IMR-90 (cell line): ENCODE measurements around the gene GDPD1. TPM values are rescaled to one million over a fixed set of nuclear protein-coding genes. Genes with fewer than 3 reads are reported as not detected.

Source experiments
- ATAC-seq: fragments of 200-7000 bp; cut with Tn5 transposase; 2 replicates; pipeline ENCODE4 v1.9.1; 2020; ENCODE audit warnings: low read depth, mild to moderate bottlenecking, moderate library complexity
- BruUV-seq: library from RNA; stranded (reverse); fragments of 400-500 nt; replicated peaks from 2 replicates; lab custom pipeline; 2021; lab: Mats Ljungman, UMichigan
- CTCF ChIA-PET: fragments of 300-600 bp; formaldehyde crosslinking; extraction: SDS; loops from one replicate; lab custom pipeline; 2021; ENCODE audit warnings: antibody characterized with exemption; lab: Yijun Ruan, JAX
- POLR2A ChIA-PET: fragments of 300-600 bp; sonication (Branson Sonifier 250); formaldehyde crosslinking; loops from one replicate; lab custom pipeline; 2022; ENCODE audit warnings: antibody characterized with exemption; ENCODE audit not compliant: unreplicated experiment; lab: Charles Lee
- DNase-seq: peaks from one replicate; pipeline ENCODE4 v3.0.0; 2013
- H2AFZ ChIP-seq: replicated peaks from 2 replicates; pipeline ENCODE3; 2013; ENCODE audit warnings: low read length, mild to moderate bottlenecking; ENCODE audit not compliant: poor library complexity
- H2AK5ac ChIP-seq: 2 replicates; pipeline ENCODE4 v1.6.1; 2013; ENCODE audit warnings: low read depth, low read length, inconsistent platforms
- H2AK9ac ChIP-seq: replicated peaks from 2 replicates; pipeline ENCODE3; 2013; ENCODE audit warnings: mild to moderate bottlenecking, low read depth, low read length, moderate library complexity; ENCODE audit not compliant: poor library complexity
- H2BK120ac ChIP-seq: 2 replicates; pipeline ENCODE4 v1.6.1; 2013; ENCODE audit warnings: low read depth, low read length, inconsistent platforms
- H2BK15ac ChIP-seq: 3 replicates; pipeline ENCODE4 v1.6.1; 2013; ENCODE audit warnings: low read depth, low read length, inconsistent platforms
- H2BK20ac ChIP-seq: 2 replicates; pipeline ENCODE4 v1.6.1; 2013; ENCODE audit warnings: low read depth, mild to moderate bottlenecking, inconsistent platforms, low read length, moderate library complexity
- H2BK5ac ChIP-seq: 2 replicates; pipeline ENCODE4 v1.6.1; 2013; ENCODE audit warnings: mild to moderate bottlenecking, low read depth, low read length, inconsistent platforms; ENCODE audit not compliant: poor library complexity, severe bottlenecking
- H3K14ac ChIP-seq: replicated peaks from 2 replicates; pipeline ENCODE4 v1.6.1; 2013; ENCODE audit warnings: low read depth, low read length, inconsistent platforms
- H3K18ac ChIP-seq: 2 replicates; pipeline ENCODE4 v1.6.1; 2013; ENCODE audit warnings: low read depth, low read length, control low read depth
- H3K23ac ChIP-seq: 2 replicates; pipeline ENCODE4 v1.6.1; 2013; ENCODE audit warnings: low read depth, low read length, inconsistent platforms
- H3K27ac ChIP-seq: 2 replicates; pipeline ENCODE4 v1.5.1; 2013; ENCODE audit warnings: mild to moderate bottlenecking, control low read depth, low read length; ENCODE audit not compliant: insufficient read depth
- H3K27me3 ChIP-seq: 2 replicates; pipeline ENCODE4 v1.6.1; 2013; ENCODE audit warnings: low read length; ENCODE audit not compliant: control insufficient read depth, insufficient read depth
- H3K36me3 ChIP-seq: 2 replicates; pipeline ENCODE4 v1.6.1; 2013; ENCODE audit warnings: low read length, mixed read lengths; ENCODE audit not compliant: control insufficient read depth, insufficient read depth
- H3K4ac ChIP-seq: 2 replicates; pipeline ENCODE4 v1.6.1; 2013; ENCODE audit warnings: low read depth, low read length, inconsistent platforms
- H3K4me1 ChIP-seq: 2 replicates; pipeline ENCODE4 v1.6.1; 2013; ENCODE audit warnings: low read length, mixed read lengths; ENCODE audit not compliant: control insufficient read depth, insufficient read depth
- H3K4me2 ChIP-seq: 2 replicates; pipeline ENCODE4 v1.6.1; 2013; ENCODE audit warnings: low read depth, mild to moderate bottlenecking, control low read depth, low read length, moderate library complexity
- H3K4me3 ChIP-seq: 2 replicates; pipeline ENCODE4 v1.5.1; 2013; ENCODE audit warnings: low read depth, mild to moderate bottlenecking, control low read depth, low read length, moderate library complexity; ENCODE audit not compliant: insufficient read depth
- H3K56ac ChIP-seq: 2 replicates; pipeline ENCODE4 v1.6.1; 2013; ENCODE audit warnings: low read length, inconsistent platforms; ENCODE audit not compliant: insufficient read depth; ENCODE audit errors: extremely low read depth
- H3K79me1 ChIP-seq, 2 experiments: 2 replicates each; pipeline ENCODE4 v1.6.1; 2013; ENCODE audit warnings: low read length in 2 of 2, inconsistent platforms in 1 of 2, low read depth in 1 of 2
- H3K9ac ChIP-seq: 2 replicates; pipeline ENCODE4 v1.6.1; 2013; ENCODE audit warnings: low read depth, low read length, control low read depth
- H3K9me1 ChIP-seq: 2 replicates; pipeline ENCODE4 v1.6.1; 2013; ENCODE audit warnings: low read length, inconsistent platforms; ENCODE audit not compliant: insufficient read depth
- H3K9me3 ChIP-seq: 2 replicates; pipeline ENCODE4 v1.6.1; 2013; ENCODE audit warnings: low read length; ENCODE audit not compliant: control insufficient read depth, insufficient read depth
- H4K20me1 ChIP-seq: 2 replicates; pipeline ENCODE4 v1.6.1; 2013; ENCODE audit warnings: low read length, inconsistent platforms; ENCODE audit not compliant: insufficient read depth
- H4K5ac ChIP-seq: 2 replicates; pipeline ENCODE4 v1.6.1; 2013; ENCODE audit warnings: mild to moderate bottlenecking, low read depth, low read length, control low read depth
- H4K8ac ChIP-seq, 2 experiments: 2 replicates each; pipeline ENCODE4 v1.6.1; 2013; ENCODE audit warnings: low read depth in 2 of 2, low read length in 2 of 2, control low read depth in 1 of 2, inconsistent platforms in 1 of 2
- H4K91ac ChIP-seq: 2 replicates; pipeline ENCODE4 v1.6.1; 2013; ENCODE audit warnings: low read depth, low read length, inconsistent platforms; ENCODE audit not compliant: insufficient read depth
- BHLHE40 ChIP-seq: fragments of 150-350 bp; IDR thresholded peaks from 2 replicates; pipeline ENCODE4 v1.6.1; 2016; ENCODE audit warnings: mild to moderate bottlenecking, low read depth, low read length
- CEBPB ChIP-seq: IDR thresholded peaks from 2 replicates; pipeline ENCODE4 v1.6.1; 2012; ENCODE audit warnings: low read depth, low read length, improper control_type of control experiment
- CHD1 ChIP-seq: IDR thresholded peaks from 2 replicates; pipeline ENCODE4 v1.6.1; 2012; ENCODE audit warnings: low read depth, low read length, improper control_type of control experiment
- CTCF ChIP-seq: conservative IDR thresholded peaks from 2 replicates; pipeline ENCODE4 v1.5.1; 2012; ENCODE audit warnings: mild to moderate bottlenecking, low read depth, low read length, improper control_type of control experiment
- FOS ChIP-seq: fragments of 150-350 bp; IDR thresholded peaks from 2 replicates; pipeline ENCODE4 v1.6.1; 2016; ENCODE audit warnings: low read depth, low read length
- MXI1 ChIP-seq: IDR thresholded peaks from 2 replicates; pipeline ENCODE4 v1.6.1; 2012; ENCODE audit warnings: low read depth, mild to moderate bottlenecking, low read length, moderate library complexity, borderline replicate concordance
- NFE2L2 ChIP-seq: fragments of 150-350 bp; IDR thresholded peaks from 2 replicates; pipeline ENCODE4 v1.6.1; 2016; ENCODE audit warnings: low read depth, mild to moderate bottlenecking, low read length
- POLR2A ChIP-seq: IDR thresholded peaks from 2 replicates; pipeline ENCODE4 v1.6.1; 2012; ENCODE audit warnings: mild to moderate bottlenecking, low read depth, low read length
- RAD21 ChIP-seq: IDR thresholded peaks from 2 replicates; pipeline ENCODE4 v1.6.1; 2012; ENCODE audit warnings: low read length, improper control_type of control experiment
- RFX5 ChIP-seq: IDR thresholded peaks from 2 replicates; pipeline ENCODE4 v1.8.0; 2012; ENCODE audit warnings: low read depth, mild to moderate bottlenecking, low read length, moderate library complexity
- SMC3 ChIP-seq: fragments of 150-350 bp; IDR thresholded peaks from 2 replicates; pipeline ENCODE4 v1.6.1; 2016; ENCODE audit warnings: low read depth, mild to moderate bottlenecking, antibody characterized with exemption, low read length, moderate library complexity
- USF2 ChIP-seq: fragments of 150-350 bp; IDR thresholded peaks from 2 replicates; pipeline ENCODE4 v1.6.1; 2017; ENCODE audit warnings: mild to moderate bottlenecking, antibody characterized with exemption, low read length, low read depth
- WGBS, 2 experiments: methylation state at CpG; one replicate each; pipeline versions ENCODE4 v1.1.5 to v1.1.7; 2013; ENCODE audit warnings: missing lambda C conversion rate in 2 of 2; ENCODE audit not compliant: insufficient read length in 1 of 2; ENCODE audit errors: extremely low coverage in 2 of 2; 5-methylcytosine and 5-hydroxymethylcytosine counted together
- dilution Hi-C: fragments of 300-500 bp; cut with HindIII; formaldehyde crosslinking; loops from one replicate; pipeline ENCODE4 v1.14.3; 2018; ENCODE audit warnings: low sequenced_read_pairs; ENCODE audit not compliant: unreplicated experiment
- in situ Hi-C: fragments of 300-500 bp; cut with MboI; formaldehyde crosslinking; loops from 3 replicates; pipeline ENCODE4 v1.14.3; 2019; ENCODE audit warnings: low sequenced_read_pairs, inconsistent platforms, mixed read lengths
- intact Hi-C: fragments of 100-400 bp; cut with micrococcal nuclease; formaldehyde crosslinking; loops from 2 replicates; pipeline ENCODE4 v1.10.0; 2022
- polyA plus RNA-seq, 3 experiments: library from polyadenylated mRNA; depleted of rRNA; stranded (reverse); fragments of >200 nt; gene quantifications; 2 replicates each; pipeline ENCODE4 v1.2.3, GENCODE V29; 2012; ENCODE audit warnings: low replicate concordance in 1 of 3
- total RNA-seq: library from RNA; depleted of rRNA; stranded (reverse); fragments of >200 nt; gene quantifications from 2 replicates; pipeline ENCODE4 v1.2.3, GENCODE V29; 2012
- TF ChIP-seq, protein P1 (sequence below): fragments of 150-350 bp; IDR thresholded peaks from 2 replicates; pipeline ENCODE4 v1.6.1; 2016; ENCODE audit warnings: low read depth, mild to moderate bottlenecking, low read length, moderate library complexity, borderline replicate concordance

The GDPD1 gene
- total and polyA plus RNA-seq, 2 of the 4 experiments (the other 2 are of a cell fraction): 0.72 to 0.84 TPM

GRCh38 chr17:59257101-59257500, 36.8 kb downstream of the GDPD1 start:
- dilution Hi-C loops: no loop called here
- H3K4me3 ChIP-seq: no peak overlapping the region
- no peaks in the 10 kb centered on the region for H3K9me1 ChIP-seq
- no peak overlapping the region for H2BK120ac ChIP-seq
- no peak overlapping the region for H4K5ac ChIP-seq
- H2BK15ac ChIP-seq: no peak overlapping the region
- TF ChIP-seq SMC3: no peak
- no peak for TF ChIP-seq CTCF
- no peak for TF ChIP-seq RAD21
- no peak for TF ChIP-seq CHD1
- TF ChIP-seq MXI1: no peak
- no peak for TF ChIP-seq FOS
- TF ChIP-seq NFE2L2: no peak
- TF ChIP-seq USF2: no peak
- TF ChIP-seq BHLHE40: no peak
- TF ChIP-seq, protein P1, sequence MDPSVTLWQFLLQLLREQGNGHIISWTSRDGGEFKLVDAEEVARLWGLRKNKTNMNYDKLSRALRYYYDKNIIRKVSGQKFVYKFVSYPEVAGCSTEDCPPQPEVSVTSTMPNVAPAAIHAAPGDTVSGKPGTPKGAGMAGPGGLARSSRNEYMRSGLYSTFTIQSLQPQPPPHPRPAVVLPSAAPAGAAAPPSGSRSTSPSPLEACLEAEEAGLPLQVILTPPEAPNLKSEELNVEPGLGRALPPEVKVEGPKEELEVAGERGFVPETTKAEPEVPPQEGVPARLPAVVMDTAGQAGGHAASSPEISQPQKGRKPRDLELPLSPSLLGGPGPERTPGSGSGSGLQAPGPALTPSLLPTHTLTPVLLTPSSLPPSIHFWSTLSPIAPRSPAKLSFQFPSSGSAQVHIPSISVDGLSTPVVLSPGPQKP: no peak
- TF ChIP-seq POLR2A: no peak
- no peak for TF ChIP-seq RFX5
- TF ChIP-seq CEBPB: no peak
- no peak overlapping the region for H3K18ac ChIP-seq
- no peak overlapping the region for H3K4me2 ChIP-seq
- no peak overlapping the region for H3K14ac ChIP-seq
- no peaks in the 10 kb centered on the region for H4K20me1 ChIP-seq
- BruUV-seq: no TSS peak
- intact Hi-C loops: no loop called here
- H2BK20ac ChIP-seq: no peak overlapping the region
- ChIA-PET CTCF (no interaction called here), POLR2A (no interaction called here)
- H2BK5ac ChIP-seq: no peak overlapping the region
- no peak overlapping the region for H2AK9ac ChIP-seq
- in situ Hi-C loops: no loop called here
- no peak overlapping the region for H2AFZ ChIP-seq
- H4K91ac ChIP-seq: no peak overlapping the region
- no peak overlapping the region for H3K9ac ChIP-seq
- H3K56ac ChIP-seq: no peak overlapping the region
- H3K4ac ChIP-seq: no peak overlapping the region
- no peak for DNase-seq
- no peaks in the 10 kb centered on the region for H3K9me3 ChIP-seq
- H3K27me3 ChIP-seq: no peaks in the 10 kb centered on the region
- H4K8ac ChIP-seq: no peak overlapping the region
- H3K36me3 ChIP-seq: no peaks in the 10 kb centered on the region
- H3K23ac ChIP-seq: no peak overlapping the region
- H3K79me1 ChIP-seq: no peaks in the 10 kb centered on the region
- ATAC-seq: no peak
- no peak overlapping the region for H3K27ac ChIP-seq
- no peak overlapping the region for H2AK5ac ChIP-seq
- no CpG with 5 or more reads among the region's 2 CpGs for WGBS, 2 experiments
- H3K4me1 ChIP-seq: no peaks in the 10 kb centered on the region
